ENCODE data around the gene ANAPC16. TPM values are rescaled to one million over a fixed set of nuclear protein-coding genes. Genes with fewer than 3 reads are reported as not detected.
A peak's percentile ranks its signal among the peaks of the same experiment; 100 is the strongest.

ANAPC16 gene
- polyA plus RNA-seq, 2 of the 4 experiments (the other 2 are of a cell fraction) = 75.1 to 165 TPM

GRCh38 chr10:72248468-72249151 is 32.8 kb downstream of the ANAPC16 start:
- CTCF ChIA-PET = interaction anchor here (1.4 to 3.6 kb wide), 7 partner anchors 8 to 91 kb away, joined by 3 to 18 read pairs (median 5); no protein-coding TSS in a partner anchor
- WGBS (ENCODE audit: missing lambda C conversion rate) = 28% methylated on average over 10 of the region's 10 CpGs
- Histone ChIP-seq H3K27ac (peak overlapping the region; percentile 99 to 100), H3K4me1 (peaks cover 67% of the 10 kb centered on the region), H3K4me2 (peak overlapping the region; percentile 66), H3K4me3 (peak overlapping the region; percentile 9; the same call in 2 of the 3 replicates), H3K9me3 (no peaks in the 10 kb centered on the region)
- no peak for TF ChIP-seq EP300 (IDR thresholded peaks at IDR 0.05)
- no peak for TF ChIP-seq REST (IDR thresholded peaks at IDR 0.05)
- TF ChIP-seq MYC (IDR thresholded peaks at IDR 0.05; ENCODE audit: borderline replicate concordance, low read length) = no peak
- TF ChIP-seq RAD21 (conservative IDR thresholded peaks at IDR 0.05 in 1 of 2, IDR thresholded peaks at IDR 0.05 in 1 of 2) = no peak; a peak in 1 of 5 replicates
- no peak for TF ChIP-seq PHF8 (IDR thresholded peaks at IDR 0.05; ENCODE audit: borderline replicate concordance, low read depth)
- TF ChIP-seq HES2 (IDR thresholded peaks at IDR 0.05) = no peak
- no peak for TF ChIP-seq NPAS2 (CRISPR knock-in tag; IDR thresholded peaks at IDR 0.05; ENCODE audit: borderline replicate concordance)
- TF ChIP-seq HOXA7 (CRISPR knock-in tag; IDR thresholded peaks at IDR 0.05) = no peak
- TF ChIP-seq HOXB13 (CRISPR knock-in tag; IDR thresholded peaks at IDR 0.05; ENCODE audit: low read depth) = no peak
- TF ChIP-seq EHMT2 (IDR thresholded peaks at IDR 0.05; ENCODE audit: low read depth) = no peak
- TF ChIP-seq KDM5A (IDR thresholded peaks at IDR 0.05) = no peak
- no peak for TF ChIP-seq RARB (CRISPR knock-in tag; IDR thresholded peaks at IDR 0.05)
- TF ChIP-seq ATOH8 (CRISPR knock-in tag; IDR thresholded peaks at IDR 0.05; ENCODE audit: low read depth) = no peak
- no peak for TF ChIP-seq CTCF (IDR thresholded peaks at IDR 0.05)
- no peak for TF ChIP-seq ELK1 (IDR thresholded peaks at IDR 0.05; ENCODE audit: low read depth, low read length)
- TF ChIP-seq BCL3 (IDR thresholded peaks at IDR 0.05) = 0 out of 3 replicates have a peak, but pooled peaks have one; percentile 27
- 0 out of 5 replicates have a peak, but pooled peaks of 1 of the 2 experiments have one; percentile 22 for TF ChIP-seq JUN (IDR thresholded peaks at IDR 0.05)
- no peak for TF ChIP-seq JUNB (IDR thresholded peaks at IDR 0.05)
- no peak for TF ChIP-seq RNF2 (IDR thresholded peaks at IDR 0.05; ENCODE audit: borderline replicate concordance, low read depth)
- TF ChIP-seq ESRRA (IDR thresholded peaks at IDR 0.05; ENCODE audit: borderline replicate concordance, low read length) = no peak
- no peak for TF ChIP-seq HEYL (CRISPR knock-in tag; IDR thresholded peaks at IDR 0.05)
- no peak for TF ChIP-seq FOSB (CRISPR knock-in tag; IDR thresholded peaks at IDR 0.05)
- TF ChIP-seq HOXB5 (CRISPR knock-in tag; IDR thresholded peaks at IDR 0.05) = no peak
- TF ChIP-seq POLR2A (IDR thresholded peaks at IDR 0.05; ENCODE audit: low read length) = peak; percentile 22; the same call in 1 of the 2 replicates
- no peak for TF ChIP-seq HDAC2 (IDR thresholded peaks at IDR 0.05)
- no peak for TF ChIP-seq CHD2 (IDR thresholded peaks at IDR 0.05; ENCODE audit: low read length, partially characterized antibody)
- TF ChIP-seq FOXS1 (CRISPR knock-in tag; IDR thresholded peaks at IDR 0.05) = no peak
- no peak for TF ChIP-seq RFX5 (IDR thresholded peaks at IDR 0.05)
- peak; percentile 57; the same call in 1 of the 2 replicates for TF ChIP-seq EHF (CRISPR knock-in tag; IDR thresholded peaks at IDR 0.05)
- peak; percentile 59; the same call in 1 of the 2 replicates for TF ChIP-seq MAX (IDR thresholded peaks at IDR 0.05)
- DNase-seq (ENCODE audit: low read depth in 1 of 2, low spot score in 1 of 2) = peak in 1 of 2 experiments; percentile 60
- FAIRE-seq = no peak
- POLR2A ChIA-PET = interaction anchor here (0.9 to 2.8 kb wide), 3 partner anchors 12 to 49 kb away, joined by 3 to 19 read pairs (median 8); partner anchors contain the start of gene DDIT4
- ATAC-seq = peak; percentile 25 to 51; a peak in 4 of 6 replicates

Measured in A549 (cell line).